Heart left ventricle (tissue), 13 donors: ENCODE data around the gene SLC35F1.

Experiments used
- POLR2A ChIP-seq, 2 donors: fragments of 450-650 bp; IDR thresholded peaks; one replicate each; pipeline ENCODE4 v1.6.1; 2017; ENCODE audit warnings: antibody characterized with exemption in 2 of 2, mild to moderate bottlenecking in 2 of 2, moderate library complexity in 2 of 2
- TF ChIP-seq, protein P1 (sequence below), 12 donors: fragments of 200-600 bp; sonication (generic) in 4 of 12; IDR thresholded peaks; one replicate each; pipeline versions ENCODE4 v1.5.0 to v1.8.0; 2018 to 2022; ENCODE audit warnings: antibody characterized with exemption in 12 of 12, mild to moderate bottlenecking in 5 of 12
- donor health status: ischemic (EF 13 %, LVEDD 7.1; RV severe dilation, severe dysfunction).
- donor health status: DM: no; HTN: yes; CAD: no.
- donor health status: DM: no; HTN: no; CAD: no.
- donor health status: ischemic (EF 25% LVEDD 6.9; RV normal size, moderate dysfunction).
- donor health status: ischemic (EF 25% LVEDD 5.7; RV mildly dilated, moderate dysfunction).
- donor health status: ischemic (EF 35%, LVEDD 5.7; RV mildly dilated, moderate dysfunction).
- donor health status: nonischemic (EF 11% LVEDD 7.7; RV severe dilation, severe dysfunction).
- donor health status: DM: yes; HTN: yes; CAD: no.
- donor health status: PGD.
- donor health status: ischemic (EF 29% LVEDD 5.4; RV normal size, mild dysfunction).
- donor health status: nonischemic (EF 23%, LVEDD 6.1; RV moderate dilation, normal function).

DNA sequence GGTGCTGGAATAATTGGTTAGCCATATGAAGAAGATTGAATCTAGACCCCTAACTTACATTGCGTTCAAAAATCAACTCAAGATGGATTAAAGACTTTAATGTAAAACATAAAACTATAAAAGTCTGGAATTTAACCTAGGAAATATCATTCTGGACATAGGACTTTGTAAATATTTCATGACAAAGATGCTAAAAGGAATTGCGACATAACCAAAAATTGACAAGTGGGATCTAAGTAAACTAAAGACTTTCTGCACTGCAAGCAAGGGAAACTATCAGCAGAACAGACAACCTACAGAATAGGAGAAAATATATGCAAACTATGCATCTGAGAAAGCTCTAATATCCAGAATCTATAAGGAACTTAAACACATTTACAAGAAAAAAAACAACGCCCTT, 45.5 kb upstream of the SLC35F1 start:
- TF ChIP-seq, protein P1, sequence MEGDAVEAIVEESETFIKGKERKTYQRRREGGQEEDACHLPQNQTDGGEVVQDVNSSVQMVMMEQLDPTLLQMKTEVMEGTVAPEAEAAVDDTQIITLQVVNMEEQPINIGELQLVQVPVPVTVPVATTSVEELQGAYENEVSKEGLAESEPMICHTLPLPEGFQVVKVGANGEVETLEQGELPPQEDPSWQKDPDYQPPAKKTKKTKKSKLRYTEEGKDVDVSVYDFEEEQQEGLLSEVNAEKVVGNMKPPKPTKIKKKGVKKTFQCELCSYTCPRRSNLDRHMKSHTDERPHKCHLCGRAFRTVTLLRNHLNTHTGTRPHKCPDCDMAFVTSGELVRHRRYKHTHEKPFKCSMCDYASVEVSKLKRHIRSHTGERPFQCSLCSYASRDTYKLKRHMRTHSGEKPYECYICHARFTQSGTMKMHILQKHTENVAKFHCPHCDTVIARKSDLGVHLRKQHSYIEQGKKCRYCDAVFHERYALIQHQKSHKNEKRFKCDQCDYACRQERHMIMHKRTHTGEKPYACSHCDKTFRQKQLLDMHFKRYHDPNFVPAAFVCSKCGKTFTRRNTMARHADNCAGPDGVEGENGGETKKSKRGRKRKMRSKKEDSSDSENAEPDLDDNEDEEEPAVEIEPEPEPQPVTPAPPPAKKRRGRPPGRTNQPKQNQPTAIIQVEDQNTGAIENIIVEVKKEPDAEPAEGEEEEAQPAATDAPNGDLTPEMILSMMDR (IDR thresholded peaks at IDR 0.05): no peak
- TF ChIP-seq POLR2A (IDR thresholded peaks at IDR 0.05): no peak
